GM12878 (cell line): ENCODE results near the gene SYTL2. TPM values are rescaled to one million over a fixed set of nuclear protein-coding genes. Genes with fewer than 3 reads are reported as not detected.

Experiments
- ATAC-seq: fragments of 200-7000 bp; cut with Tn5 transposase; 3 replicates; pipeline ENCODE4 v1.9.1; 2020; ENCODE audit warnings: mild to moderate bottlenecking, moderate library complexity
- BruUV-seq: library from RNA; stranded (reverse); fragments of 400-500 nt; replicated peaks from 2 replicates; lab custom pipeline; 2021; lab: Mats Ljungman, UMichigan
- CTCF ChIA-PET: fragments of 300-600 bp; sonication (Branson Sonifier 250); formaldehyde crosslinking; extraction: SDS; loops from one replicate; lab custom pipeline; 2021; ENCODE audit warnings: inconsistent platforms; lab: Yijun Ruan, JAX
- POLR2A ChIA-PET: fragments of 350-600 bp; formaldehyde crosslinking; extraction: SDS; loops from one replicate; lab custom pipeline; 2021; ENCODE audit warnings: inconsistent platforms; lab: Charles Lee
- RAD21 ChIA-PET: fragments of 300-600 bp; sonication (Branson Sonifier 250); formaldehyde crosslinking; loops from one replicate; lab custom pipeline; 2023; ENCODE audit warnings: antibody characterized with exemption; ENCODE audit not compliant: unreplicated experiment; lab: Charles Lee
- SMC1A ChIA-PET: fragments of 300-600 bp; sonication (Branson Sonifier 250); formaldehyde crosslinking; loops from one replicate; lab custom pipeline; 2023; ENCODE audit not compliant: unreplicated experiment, uncharacterized antibody; lab: Charles Lee
- DNase-seq: peaks from one replicate; pipeline ENCODE4 v3.0.0-alpha.2; 2011; ENCODE audit warnings: low read depth, low spot score
- FAIRE-seq: peaks from 3 replicates; lab custom pipeline; 2011; peaks lifted over from hg19 to GRCh38; lab: Jason Lieb, UNC
- H2AFZ ChIP-seq: 2 replicates; pipeline ENCODE4 v1.6.0; 2011; ENCODE audit warnings: low read depth, low read length, control low read depth; ENCODE audit not compliant: control insufficient read depth
- H3K27ac ChIP-seq: 2 replicates; pipeline ENCODE4 v1.5.1; 2011; ENCODE audit warnings: control low read depth; ENCODE audit not compliant: control insufficient read depth, insufficient read depth
- H3K27me3 ChIP-seq, 2 experiments: replicated peaks in 1 of 2; 2 replicates each; pipeline versions ENCODE4 v1.6.0 to v1.6.1; 2011; ENCODE audit warnings: low read length in 1 of 2; ENCODE audit not compliant: control insufficient read depth in 2 of 2, insufficient read depth in 2 of 2
- H3K36me3 ChIP-seq, 2 experiments: 2 replicates each; pipeline ENCODE4 v1.5.1; 2011; ENCODE audit warnings: low read length in 1 of 2; ENCODE audit not compliant: control insufficient read depth in 2 of 2, insufficient read depth in 2 of 2
- H3K4me1 ChIP-seq: 2 replicates; pipeline ENCODE4 v1.6.1; 2011; ENCODE audit warnings: mild to moderate bottlenecking, low read length, moderate library complexity, mixed read lengths; ENCODE audit not compliant: control insufficient read depth, insufficient read depth
- H3K4me2 ChIP-seq: 2 replicates; pipeline ENCODE4 v1.6.0; 2011; ENCODE audit warnings: control low read depth; ENCODE audit not compliant: control insufficient read depth, insufficient read depth
- H3K4me3 ChIP-seq: fragments of 200-600 bp; sonication (generic); 2 replicates; pipeline ENCODE4 v1.5.1; 2016
- H3K79me2 ChIP-seq: 2 replicates; pipeline ENCODE4 v1.6.0; 2011; ENCODE audit warnings: low read length; ENCODE audit not compliant: control insufficient read depth, insufficient read depth
- H3K9ac ChIP-seq: 2 replicates; pipeline ENCODE4 v1.8.0; 2011; ENCODE audit warnings: low read length, control low read depth, mixed read lengths; ENCODE audit not compliant: control insufficient read depth, insufficient read depth
- H3K9me3 ChIP-seq: replicated peaks from 3 replicates; pipeline ENCODE4 v1.5.1; 2011; ENCODE audit warnings: mild to moderate bottlenecking, low read length; ENCODE audit not compliant: control insufficient read depth, insufficient read depth
- H4K20me1 ChIP-seq: 2 replicates; pipeline ENCODE4 v1.6.0; 2011; ENCODE audit not compliant: control insufficient read depth, insufficient read depth
- CBFB ChIP-seq: IDR thresholded peaks from 2 replicates; pipeline ENCODE4 v1.6.1; 2016; ENCODE audit warnings: antibody characterized with exemption, low read depth
- CBX3 ChIP-seq: fragments of 200-600 bp; sonication (generic); IDR thresholded peaks from 2 replicates; pipeline ENCODE4 v1.6.1; 2016; ENCODE audit warnings: low read depth, borderline replicate concordance
- ESRRA ChIP-seq: IDR thresholded peaks from 2 replicates; pipeline ENCODE4 v1.6.1; 2012; ENCODE audit warnings: mild to moderate bottlenecking, low read length, improper control_type of control experiment
- KLF5 ChIP-seq: fragments of 450-650 bp; IDR thresholded peaks from 2 replicates; pipeline ENCODE4 v1.6.1; 2014; ENCODE audit warnings: mild to moderate bottlenecking; ENCODE audit not compliant: partially characterized antibody
- RB1 ChIP-seq: fragments of 450-650 bp; formaldehyde crosslinking; IDR thresholded peaks from 2 replicates; pipeline ENCODE4 v1.6.1; 2017; ENCODE audit warnings: mild to moderate bottlenecking, borderline replicate concordance
- WGBS: methylation state at CpG from one replicate; pipeline ENCODE4 v1.1.6; 2016; ENCODE audit warnings: low lambda C conversion rate; ENCODE audit not compliant: insufficient replicate concordance, insufficient coverage; ENCODE audit errors: missing lambda C conversion rate; 5-methylcytosine and 5-hydroxymethylcytosine counted together
- in situ Hi-C: fragments of 300-500 bp; cut with MboI; formaldehyde crosslinking; loops from 9 replicates; pipeline ENCODE4 v1.14.3; 2018; ENCODE audit warnings: mixed read lengths
- intact Hi-C: fragments of 100-400 bp; cut with micrococcal nuclease; formaldehyde crosslinking; loops from one replicate; pipeline ENCODE4 v1.14.2; 2022; ENCODE audit not compliant: unreplicated experiment
- polyA plus RNA-seq, 11 experiments: library from polyadenylated mRNA; depleted of rRNA in 4 of 11; unstranded in 6 of 11; stranded (reverse) in 5 of 11; fragments of >200 nt; fragmentation: Nextera tagmentation in 4 of 11; fragmentation: Illumina TruSeq in 1 of 11; extraction: Ambion mirVana in 4 of 11; extraction: Trizol in 1 of 11; gene quantifications; 1 replicate in 1 of 11; 2 replicates in 10 of 11; pipeline versions ENCODE4 v1.2.1 to v1.2.3, GENCODE V29; 2011 to 2016; ENCODE audit warnings: inconsistent platforms in 2 of 11, missing spikeins in 2 of 11, low read depth in 1 of 11
- total RNA-seq, 4 experiments: library from RNA; depleted of rRNA in 3 of 4; stranded (reverse); fragments of >200 nt in 3 of 4; fragmentation: Illumina TruSeq in 1 of 4; extraction: Trizol in 1 of 4; gene quantifications; 2 replicates each; pipeline versions ENCODE4 v1.2.1 to v1.2.3, GENCODE V29; 2013 to 2021
- TF ChIP-seq, protein P1 (sequence below): fragments of 450-650 bp; IDR thresholded peaks from 2 replicates; pipeline ENCODE4 v1.6.1; 2017; ENCODE audit warnings: antibody characterized with exemption, mild to moderate bottlenecking, moderate library complexity
- TF ChIP-seq, protein P2 (sequence below): fragments of 450-650 bp; IDR thresholded peaks from 2 replicates; pipeline ENCODE4 v1.6.1; 2017; ENCODE audit warnings: mild to moderate bottlenecking, moderate library complexity
- TF ChIP-seq, protein P3 (sequence below): IDR thresholded peaks from 2 replicates; pipeline ENCODE4 v1.6.1; 2011; ENCODE audit warnings: low read depth, mild to moderate bottlenecking, low read length, moderate library complexity, borderline replicate concordance; ENCODE audit errors: extremely low read depth
- TF ChIP-seq, protein P4 (sequence below): IDR thresholded peaks from 2 replicates; pipeline ENCODE4 v1.6.1; 2011; ENCODE audit warnings: low read depth, low read length, improper control_type of control experiment, borderline replicate concordance

SYTL2 gene
- total and polyA plus RNA-seq, 10 of the 15 experiments (the other 5 are each of a cell fraction or from before 2014, with no cell fraction given), result 0.02 to 1.4 (median 0.31) TPM; not detected in 2

DNA sequence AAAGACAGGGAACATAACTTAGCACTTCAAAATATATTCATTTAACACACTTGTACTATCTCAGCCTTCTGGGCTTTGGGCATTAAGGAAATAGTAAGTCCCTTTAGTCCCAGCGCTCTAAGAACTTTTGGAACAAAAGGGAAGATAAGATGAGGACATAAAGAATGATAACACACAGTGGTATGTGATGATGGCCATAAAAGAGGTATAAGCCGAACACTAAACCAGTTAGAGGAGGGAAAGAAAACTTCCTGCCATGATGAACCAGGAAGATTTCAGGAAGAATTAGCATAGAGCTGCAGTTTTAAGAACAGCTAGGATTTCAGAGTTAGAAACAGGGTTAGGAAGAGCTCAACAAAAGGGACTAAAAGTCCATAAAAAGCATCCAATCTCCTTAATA, 11.8 kb downstream of the SYTL2 start:
- H3K9ac ChIP-seq, result no peak overlapping the region
- no peak for ATAC-seq
- RAD21 ChIA-PET, result no interaction called here
- TF ChIP-seq, protein P1, sequence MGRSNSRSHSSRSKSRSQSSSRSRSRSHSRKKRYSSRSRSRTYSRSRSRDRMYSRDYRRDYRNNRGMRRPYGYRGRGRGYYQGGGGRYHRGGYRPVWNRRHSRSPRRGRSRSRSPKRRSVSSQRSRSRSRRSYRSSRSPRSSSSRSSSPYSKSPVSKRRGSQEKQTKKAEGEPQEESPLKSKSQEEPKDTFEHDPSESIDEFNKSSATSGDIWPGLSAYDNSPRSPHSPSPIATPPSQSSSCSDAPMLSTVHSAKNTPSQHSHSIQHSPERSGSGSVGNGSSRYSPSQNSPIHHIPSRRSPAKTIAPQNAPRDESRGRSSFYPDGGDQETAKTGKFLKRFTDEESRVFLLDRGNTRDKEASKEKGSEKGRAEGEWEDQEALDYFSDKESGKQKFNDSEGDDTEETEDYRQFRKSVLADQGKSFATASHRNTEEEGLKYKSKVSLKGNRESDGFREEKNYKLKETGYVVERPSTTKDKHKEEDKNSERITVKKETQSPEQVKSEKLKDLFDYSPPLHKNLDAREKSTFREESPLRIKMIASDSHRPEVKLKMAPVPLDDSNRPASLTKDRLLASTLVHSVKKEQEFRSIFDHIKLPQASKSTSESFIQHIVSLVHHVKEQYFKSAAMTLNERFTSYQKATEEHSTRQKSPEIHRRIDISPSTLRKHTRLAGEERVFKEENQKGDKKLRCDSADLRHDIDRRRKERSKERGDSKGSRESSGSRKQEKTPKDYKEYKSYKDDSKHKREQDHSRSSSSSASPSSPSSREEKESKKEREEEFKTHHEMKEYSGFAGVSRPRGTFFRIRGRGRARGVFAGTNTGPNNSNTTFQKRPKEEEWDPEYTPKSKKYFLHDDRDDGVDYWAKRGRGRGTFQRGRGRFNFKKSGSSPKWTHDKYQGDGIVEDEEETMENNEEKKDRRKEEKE, result no peak
- TF ChIP-seq KLF5, result no peak
- TF ChIP-seq, all 136 proteins: peak for 0
- no peak for DNase-seq
- no peak overlapping the region for H2AFZ ChIP-seq
- BruUV-seq, result no TSS peak
- WGBS, result 46% methylated on average over 2 of the region's 2 CpGs
- SMC1A ChIA-PET, result no interaction called here
- no peaks in the 10 kb centered on the region for H3K4me1 ChIP-seq
- H3K27ac ChIP-seq, result no peak overlapping the region
- in situ Hi-C loops, result no loop called here
- FAIRE-seq, result no peak
- POLR2A ChIA-PET, result no interaction called here
- H3K4me3 ChIP-seq, result no peak overlapping the region
- H3K27me3 ChIP-seq, result peaks cover 0 to 5% of the 10 kb centered on the region in 2 experiments; a peak in 1 of 4 replicates
- no peaks in the 10 kb centered on the region for H4K20me1 ChIP-seq
- H3K36me3 ChIP-seq, result no peaks in the 10 kb centered on the region
- H3K79me2 ChIP-seq, result no peaks in the 10 kb centered on the region
- no peak overlapping the region for H3K4me2 ChIP-seq
- no peaks in the 10 kb centered on the region for H3K9me3 ChIP-seq
- CTCF ChIA-PET, result no interaction called here
- intact Hi-C loops, result no loop called here

DNA sequence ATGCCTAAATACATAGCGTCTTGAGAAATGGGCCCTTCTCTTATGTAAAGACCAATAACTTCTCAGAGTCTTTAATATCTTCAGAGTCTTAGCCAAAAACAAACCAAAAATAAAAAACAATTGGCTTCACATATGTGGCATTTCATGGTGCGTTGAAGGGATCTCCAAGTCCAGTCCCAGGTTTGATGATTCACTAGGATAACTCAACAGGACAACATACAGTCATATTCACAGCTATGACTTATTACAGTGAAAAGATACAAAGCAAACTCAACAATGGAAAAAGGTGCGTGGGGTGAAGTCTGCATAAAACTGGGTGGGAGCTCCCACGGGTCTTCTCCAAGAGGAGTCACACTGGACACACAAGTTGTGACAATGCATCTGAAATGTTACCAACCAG, 12.6 kb downstream of the SYTL2 start:
- ChIA-PET POLR2A (no interaction called here), SMC1A (no interaction called here), CTCF (no interaction called here), RAD21 (no interaction called here)
- in situ Hi-C loops, result no loop called here
- Histone ChIP-seq H2AFZ (no peak overlapping the region), H3K27ac (no peak overlapping the region), H3K4me1 (no peaks in the 10 kb centered on the region), H3K9ac (no peak overlapping the region), H3K4me2 (no peak overlapping the region), H4K20me1 (no peaks in the 10 kb centered on the region), H3K27me3 (peaks cover 0 to 5% of the 10 kb centered on the region in 2 experiments; a peak in 1 of 4 replicates), H3K4me3 (no peak overlapping the region), H3K9me3 (no peaks in the 10 kb centered on the region), H3K79me2 (no peaks in the 10 kb centered on the region), H3K36me3 (no peaks in the 10 kb centered on the region)
- no peak for FAIRE-seq
- WGBS, result 50% methylated on average over 4 of the region's 4 CpGs
- no TSS peak for BruUV-seq
- no peak for DNase-seq
- no peak for ATAC-seq
- intact Hi-C loops, result no loop called here
- TF ChIP-seq, protein P2, sequence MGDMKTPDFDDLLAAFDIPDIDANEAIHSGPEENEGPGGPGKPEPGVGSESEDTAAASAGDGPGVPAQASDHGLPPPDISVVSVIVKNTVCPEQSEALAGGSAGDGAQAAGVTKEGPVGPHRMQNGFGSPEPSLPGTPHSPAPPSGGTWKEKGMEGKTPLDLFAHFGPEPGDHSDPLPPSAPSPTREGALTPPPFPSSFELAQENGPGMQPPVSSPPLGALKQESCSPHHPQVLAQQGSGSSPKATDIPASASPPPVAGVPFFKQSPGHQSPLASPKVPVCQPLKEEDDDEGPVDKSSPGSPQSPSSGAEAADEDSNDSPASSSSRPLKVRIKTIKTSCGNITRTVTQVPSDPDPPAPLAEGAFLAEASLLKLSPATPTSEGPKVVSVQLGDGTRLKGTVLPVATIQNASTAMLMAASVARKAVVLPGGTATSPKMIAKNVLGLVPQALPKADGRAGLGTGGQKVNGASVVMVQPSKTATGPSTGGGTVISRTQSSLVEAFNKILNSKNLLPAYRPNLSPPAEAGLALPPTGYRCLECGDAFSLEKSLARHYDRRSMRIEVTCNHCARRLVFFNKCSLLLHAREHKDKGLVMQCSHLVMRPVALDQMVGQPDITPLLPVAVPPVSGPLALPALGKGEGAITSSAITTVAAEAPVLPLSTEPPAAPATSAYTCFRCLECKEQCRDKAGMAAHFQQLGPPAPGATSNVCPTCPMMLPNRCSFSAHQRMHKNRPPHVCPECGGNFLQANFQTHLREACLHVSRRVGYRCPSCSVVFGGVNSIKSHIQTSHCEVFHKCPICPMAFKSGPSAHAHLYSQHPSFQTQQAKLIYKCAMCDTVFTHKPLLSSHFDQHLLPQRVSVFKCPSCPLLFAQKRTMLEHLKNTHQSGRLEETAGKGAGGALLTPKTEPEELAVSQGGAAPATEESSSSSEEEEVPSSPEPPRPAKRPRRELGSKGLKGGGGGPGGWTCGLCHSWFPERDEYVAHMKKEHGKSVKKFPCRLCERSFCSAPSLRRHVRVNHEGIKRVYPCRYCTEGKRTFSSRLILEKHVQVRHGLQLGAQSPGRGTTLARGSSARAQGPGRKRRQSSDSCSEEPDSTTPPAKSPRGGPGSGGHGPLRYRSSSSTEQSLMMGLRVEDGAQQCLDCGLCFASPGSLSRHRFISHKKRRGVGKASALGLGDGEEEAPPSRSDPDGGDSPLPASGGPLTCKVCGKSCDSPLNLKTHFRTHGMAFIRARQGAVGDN, result no peak
- TF ChIP-seq RB1 (no peak), ESRRA (no peak), CBX3 (no peak), KLF5 (no peak), CBFB (no peak)
- TF ChIP-seq, protein P3, sequence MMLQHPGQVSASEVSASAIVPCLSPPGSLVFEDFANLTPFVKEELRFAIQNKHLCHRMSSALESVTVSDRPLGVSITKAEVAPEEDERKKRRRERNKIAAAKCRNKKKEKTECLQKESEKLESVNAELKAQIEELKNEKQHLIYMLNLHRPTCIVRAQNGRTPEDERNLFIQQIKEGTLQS, result no peak
- TF ChIP-seq, protein P4, sequence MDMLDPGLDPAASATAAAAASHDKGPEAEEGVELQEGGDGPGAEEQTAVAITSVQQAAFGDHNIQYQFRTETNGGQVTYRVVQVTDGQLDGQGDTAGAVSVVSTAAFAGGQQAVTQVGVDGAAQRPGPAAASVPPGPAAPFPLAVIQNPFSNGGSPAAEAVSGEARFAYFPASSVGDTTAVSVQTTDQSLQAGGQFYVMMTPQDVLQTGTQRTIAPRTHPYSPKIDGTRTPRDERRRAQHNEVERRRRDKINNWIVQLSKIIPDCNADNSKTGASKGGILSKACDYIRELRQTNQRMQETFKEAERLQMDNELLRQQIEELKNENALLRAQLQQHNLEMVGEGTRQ, result no peak
